Measurements from ENCODE around the gene HM13.
"Not testable (repeated sequence)": the region's sequence is repeated elsewhere in the genome, so short reads cannot be mapped to it uniquely, and the experiment has no call there.

HM13 gene

GRCh38 chr20:31500527-31500926 lies 13.7 kb upstream of the HM13 start:
- DNase-seq (ENCODE audit: low read depth), result no peak

- DNase-seq (ENCODE audit: low read depth), result peak; percentile 76
Measured at GRCh38 chr20:31502884-31503673, 11.2 kb upstream of the HM13 start.

GRCh38 chr20:31505903-31506302 lies 8.3 kb upstream of the HM13 start:
- DNase-seq (ENCODE audit: low read depth), result no peak

GRCh38 chr20:31508517-31509244 lies 5.6 kb upstream of the HM13 start:
- DNase-seq (ENCODE audit: low read depth), result no peak

DNA sequence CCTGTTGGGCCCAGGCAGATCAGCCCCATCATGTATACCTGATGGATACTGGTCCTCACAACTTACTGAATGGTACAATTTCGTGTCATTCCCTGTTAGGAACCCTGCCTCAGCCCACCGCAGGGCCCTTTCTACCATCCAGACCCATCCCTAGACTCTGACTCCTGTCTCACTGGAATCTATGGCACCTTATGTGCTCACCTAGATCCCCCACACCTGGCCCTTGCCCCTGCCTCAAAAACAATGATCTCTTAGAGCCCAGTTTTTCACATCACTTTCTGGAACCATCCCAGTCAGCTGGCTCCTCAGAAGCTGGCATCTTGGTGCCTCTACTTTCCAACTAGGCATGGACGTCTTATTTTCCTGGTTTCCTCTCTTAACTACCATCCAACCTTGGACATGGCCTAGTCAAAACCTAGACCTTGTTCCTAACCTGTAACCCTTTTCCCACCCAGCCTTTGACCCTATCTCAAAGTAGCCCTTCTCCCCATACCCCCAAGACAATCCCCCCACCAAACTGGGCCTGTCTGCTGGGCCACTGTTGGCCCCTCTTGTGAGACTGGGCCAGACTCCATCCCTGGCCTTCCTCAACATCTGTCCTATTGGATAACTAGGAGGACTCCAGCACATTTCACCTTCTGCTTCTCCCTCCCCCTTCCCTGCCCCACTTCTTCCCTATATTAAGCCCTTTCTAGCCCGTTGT lies 981 bp downstream of the HM13 start:
- no peak for DNase-seq (ENCODE audit: low read depth)

GRCh38 chr20:31515775-31516107 lies 1.5 kb downstream of the HM13 start:
- no peak for DNase-seq (ENCODE audit: low read depth)

DNA sequence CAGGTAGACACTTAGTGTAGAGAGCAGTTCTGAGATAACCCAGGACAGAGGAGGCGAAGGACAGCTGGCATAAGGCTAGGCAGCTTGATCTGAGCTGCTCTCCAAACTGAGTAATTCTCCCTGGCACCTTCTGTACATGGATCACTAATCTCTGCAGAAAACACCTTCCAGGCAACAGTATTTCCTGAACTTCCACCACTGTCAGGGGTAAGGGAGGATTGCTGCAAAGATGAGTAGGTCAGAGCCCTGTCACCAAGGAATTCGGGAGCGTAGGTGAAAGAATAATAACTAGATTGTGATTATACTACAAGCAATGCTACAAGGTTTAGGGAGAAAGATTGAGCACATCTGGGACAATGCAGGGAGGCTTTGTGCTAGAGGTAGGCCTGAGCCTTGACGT lies 1.9 kb downstream of the HM13 start:
- DNase-seq (ENCODE audit: low read depth), result no peak

GRCh38 chr20:31516651-31517050 lies 2.4 kb downstream of the HM13 start:
- DNase-seq (ENCODE audit: low read depth), result no peak

DNA sequence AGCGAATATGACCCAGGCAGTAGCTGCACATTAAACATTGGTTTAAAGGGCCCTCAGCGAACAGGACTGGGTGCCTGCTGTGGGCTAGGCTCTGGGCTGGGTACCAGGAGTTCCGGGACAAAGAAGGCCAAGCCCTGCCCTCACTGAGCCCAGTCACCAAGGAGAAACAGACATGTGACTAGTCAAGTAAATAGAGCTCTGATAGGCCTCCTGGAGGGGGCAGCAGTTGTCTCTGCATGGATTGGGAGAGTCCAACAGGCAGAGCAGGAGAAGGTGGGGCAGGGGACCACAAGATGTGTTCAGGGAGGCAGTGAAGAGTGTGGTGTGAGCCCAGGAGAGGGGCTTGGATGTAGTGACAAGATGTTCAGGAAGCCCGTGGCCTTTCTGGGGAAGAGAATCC lies 3.1 kb downstream of the HM13 start:
- DNase-seq (ENCODE audit: low read depth), result no peak

DNA sequence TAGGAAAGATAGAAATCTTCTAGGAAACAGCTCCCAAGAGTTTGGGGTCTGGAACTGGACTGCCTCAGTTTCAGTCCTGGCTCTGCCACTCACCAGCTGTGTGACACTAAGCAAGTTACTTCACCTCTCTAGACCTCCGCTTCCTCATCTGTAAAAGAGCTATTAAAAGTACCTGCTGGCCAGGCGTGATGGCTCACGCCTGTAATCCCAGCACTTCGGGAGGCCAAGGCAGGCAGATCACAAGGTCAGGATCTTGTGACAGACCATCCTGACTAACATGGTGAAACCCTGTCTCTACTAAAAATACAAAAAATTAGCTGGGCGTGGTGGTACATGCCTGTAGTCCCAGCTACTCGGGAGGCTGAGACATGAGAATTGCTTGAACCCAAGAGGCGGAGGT lies 7.0 kb downstream of the HM13 start:
- DNase-seq (ENCODE audit: low read depth), result not testable (repeated sequence)

DNA sequence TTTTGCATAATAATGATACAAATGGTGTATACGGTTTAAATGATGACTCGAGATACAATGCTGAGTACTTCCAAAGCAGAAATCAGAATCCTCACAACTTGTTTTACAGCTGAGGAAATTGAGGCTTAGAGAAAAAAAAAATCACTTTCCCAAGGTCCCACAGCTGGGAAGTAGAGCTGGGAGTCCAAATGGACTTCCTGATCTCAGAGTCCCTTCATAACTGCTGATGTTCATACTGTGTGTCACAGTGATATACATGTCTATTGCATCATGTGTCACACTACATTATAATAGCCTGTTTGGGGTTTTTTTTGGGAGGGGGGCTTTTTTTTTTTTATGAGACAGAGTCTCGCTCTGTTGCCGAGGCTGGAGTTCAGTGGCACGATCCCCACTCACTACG lies 8.5 kb downstream of the HM13 start:
- no peak for DNase-seq (ENCODE audit: low read depth)

- no peak for DNase-seq (ENCODE audit: low read depth)
Measured at GRCh38 chr20:31523361-31524283, 9.4 kb downstream of the HM13 start.

DNA sequence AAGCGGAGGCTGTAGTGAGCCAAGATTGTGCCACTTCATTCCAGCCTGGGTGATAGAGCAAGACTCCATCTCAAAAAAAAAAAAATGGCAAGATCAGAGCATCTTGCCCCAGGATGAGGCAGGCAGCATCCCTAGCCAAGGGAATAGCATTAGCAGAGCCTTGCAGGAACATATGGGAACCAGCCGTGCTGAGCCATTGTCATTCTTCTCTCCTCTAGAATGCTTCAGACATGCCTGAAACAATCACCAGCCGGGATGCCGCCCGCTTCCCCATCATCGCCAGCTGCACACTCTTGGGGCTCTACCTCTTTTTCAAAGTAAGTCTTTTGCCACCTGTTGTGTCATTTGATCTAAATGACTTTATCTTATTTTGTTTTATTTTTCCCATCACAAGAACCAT lies 13.0 kb downstream of the HM13 start:
- DNase-seq (ENCODE audit: low read depth), result no peak

DNA sequence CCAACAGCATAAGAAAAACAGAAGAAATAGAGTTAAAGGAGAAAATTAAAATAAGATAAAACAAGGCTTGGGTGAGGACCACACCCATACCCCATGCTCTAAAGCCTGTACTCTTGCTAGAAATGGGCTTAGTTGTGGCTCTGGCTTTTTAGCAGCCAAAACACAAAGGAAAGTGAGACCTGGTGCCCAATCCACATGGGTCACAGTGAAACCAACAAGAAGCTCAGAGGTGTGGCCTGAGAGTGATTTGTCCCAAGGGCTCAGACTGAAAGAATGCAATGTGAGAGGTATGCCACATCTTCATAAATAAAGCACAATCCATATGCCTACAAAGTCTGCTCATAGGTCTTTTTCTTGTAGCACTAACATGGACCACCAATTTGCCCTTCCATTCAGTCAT lies 21.1 kb downstream of the HM13 start:
- DNase-seq (ENCODE audit: low read depth), result no peak

DNA sequence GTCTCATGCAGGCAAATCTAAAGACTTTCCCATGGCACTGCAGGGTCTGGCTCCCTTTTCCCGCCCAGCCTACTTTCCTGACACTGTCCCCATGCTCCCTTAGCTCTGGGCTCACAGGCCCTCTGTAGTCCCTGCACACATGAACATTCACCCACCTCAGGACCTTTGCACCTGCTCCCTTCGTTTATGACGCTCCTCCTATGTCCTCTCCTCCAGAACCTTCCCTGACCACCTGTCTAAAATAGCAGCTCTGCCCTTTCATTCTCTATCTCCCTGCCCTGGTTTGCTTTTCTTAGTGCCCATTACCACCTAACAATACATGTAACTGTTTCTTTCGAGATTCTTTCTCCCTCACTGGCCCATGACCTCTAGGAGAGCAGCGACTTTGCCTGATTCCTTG lies 22.3 kb downstream of the HM13 start:
- no peak for DNase-seq (ENCODE audit: low read depth)

- DNase-seq (ENCODE audit: low read depth), result no peak
Measured at GRCh38 chr20:31537116-31537871, 23.1 kb downstream of the HM13 start.

GRCh38 chr20:31537890-31538289 lies 23.6 kb downstream of the HM13 start:
- no peak for DNase-seq (ENCODE audit: low read depth)

DNA sequence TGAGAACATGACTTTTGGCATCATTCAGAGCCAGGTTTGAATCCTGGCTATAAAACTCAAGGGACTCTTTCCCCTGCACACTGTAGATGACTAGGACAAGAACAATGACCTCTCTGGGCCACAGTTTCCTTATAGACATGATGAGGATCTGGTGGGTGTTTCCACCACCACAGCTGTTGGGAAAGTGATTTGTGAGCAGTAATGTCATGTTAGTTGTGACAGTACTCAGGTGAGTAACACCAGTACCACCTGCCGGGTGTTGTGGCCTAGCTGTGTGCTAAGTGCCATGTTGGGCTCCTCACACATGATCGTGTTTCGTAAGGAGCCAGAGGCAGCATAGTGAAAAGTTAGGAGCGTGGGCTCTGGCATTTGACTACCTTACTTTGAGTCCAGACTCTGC lies 24.1 kb downstream of the HM13 start:
- no peak for DNase-seq (ENCODE audit: low read depth)

GRCh38 chr20:31539636-31540035 lies 25.4 kb downstream of the HM13 start:
- not testable (repeated sequence) for DNase-seq (ENCODE audit: low read depth)

- DNase-seq (ENCODE audit: low read depth), result no peak
Measured at GRCh38 chr20:31540406-31540805, 26.2 kb downstream of the HM13 start.

- no peak for DNase-seq (ENCODE audit: low read depth)
Measured at GRCh38 chr20:31542201-31542842, 28.1 kb downstream of the HM13 start.

Data from activated T-cell treated with anti-CD3 and anti-CD28 coated beads for 1 hour (primary cell).